WTC11 (cell line): ENCODE measurements around the gene CACNA1D. TPM values are rescaled to one million over a fixed set of nuclear protein-coding genes. Genes with fewer than 3 reads are reported as not detected.
A peak's percentile ranks its signal among the peaks of the same experiment; 100 is the strongest.

ENCODE experiments used
- ATAC-seq: fragments of 200-7000 bp; cut with Tn5 transposase; 2 replicates; pipeline ENCODE4 v1.10.0; 2021; ENCODE audit warnings: mild to moderate bottlenecking, moderate library complexity
- CTCF ChIA-PET: fragments of 300-600 bp; sonication (Branson Sonifier 250); formaldehyde crosslinking; loops from one replicate; lab custom pipeline; 2021; ENCODE audit warnings: antibody characterized with exemption; lab: Charles Lee
- POLR2A ChIA-PET: fragments of 350-600 bp; sonication (Branson Sonifier 250); formaldehyde crosslinking; loops from one replicate; lab custom pipeline; 2021; ENCODE audit warnings: antibody characterized with exemption; lab: Charles Lee
- DNase-seq: peaks from one replicate; pipeline ENCODE4 v3.0.0; 2021; ENCODE audit warnings: low spot score
- H3K27ac Mint-ChIP-seq: 2 replicates; pipeline ENCODE4 v1.8.0; 2021; ENCODE audit warnings: mixed read lengths
- H3K27me3 Mint-ChIP-seq: 2 replicates; pipeline ENCODE4 v1.8.0; 2021; ENCODE audit warnings: low read depth, mild to moderate bottlenecking, moderate library complexity, mixed read lengths
- H3K36me3 Mint-ChIP-seq: 2 replicates; pipeline ENCODE4 v1.8.0; 2021; ENCODE audit warnings: mixed read lengths
- H3K4me1 Mint-ChIP-seq: 2 replicates; pipeline ENCODE4 v1.8.0; 2022; ENCODE audit warnings: mixed read lengths
- H3K4me3 Mint-ChIP-seq: 2 replicates; pipeline ENCODE4 v1.8.0; 2021; ENCODE audit warnings: mild to moderate bottlenecking, moderate library complexity, mixed read lengths
- H3K9me3 Mint-ChIP-seq: 2 replicates; pipeline ENCODE4 v1.8.0; 2021; ENCODE audit warnings: mixed read lengths
- AR ChIP-seq: fragments of 250-450 bp; sonication (Bioruptor Pico); IDR thresholded peaks from 2 replicates; pipeline ENCODE4 v1.9.0; 2021; ENCODE audit warnings: mild to moderate bottlenecking
- ATF2 ChIP-seq: sonication (generic); formaldehyde crosslinking; IDR thresholded peaks from 2 replicates; pipeline ENCODE4 v1.8.1; 2022; ENCODE audit warnings: low read depth, missing genetic modification reagents, borderline replicate concordance
- ELF4 ChIP-seq: sonication (generic); formaldehyde crosslinking; IDR thresholded peaks from 2 replicates; pipeline ENCODE4 v1.8.1; 2022; ENCODE audit warnings: low read depth, mild to moderate bottlenecking, moderate library complexity, missing genetic modification reagents
- FOXJ3 ChIP-seq: sonication (generic); formaldehyde crosslinking; IDR thresholded peaks from 2 replicates; pipeline ENCODE4 v1.9.0; 2021; ENCODE audit warnings: missing genetic modification reagents, mild to moderate bottlenecking, borderline replicate concordance
- FOXP1 ChIP-seq: sonication (generic); formaldehyde crosslinking; IDR thresholded peaks from 2 replicates; pipeline ENCODE4 v1.8.0; 2022; ENCODE audit warnings: missing genetic modification reagents, mild to moderate bottlenecking, moderate library complexity, borderline replicate concordance
- GRHL2 ChIP-seq: fragments of 250-450 bp; sonication (Bioruptor Pico); IDR thresholded peaks from 2 replicates; pipeline ENCODE4 v1.8.0; 2022; ENCODE audit warnings: mild to moderate bottlenecking, moderate library complexity; ENCODE audit not compliant: insufficient replicate concordance, severe bottlenecking
- GTF2I ChIP-seq: fragments of 250-450 bp; sonication (Bioruptor Pico); conservative IDR thresholded peaks from 2 replicates; pipeline ENCODE4 v1.4.0; 2021; ENCODE audit warnings: mild to moderate bottlenecking
- HMGA2 ChIP-seq: fragments of 250-450 bp; sonication (Bioruptor Pico); IDR thresholded peaks from 2 replicates; pipeline ENCODE4 v1.4.0; 2021; ENCODE audit warnings: mild to moderate bottlenecking, moderate library complexity
- JUN ChIP-seq: sonication (generic); formaldehyde crosslinking; IDR thresholded peaks from 2 replicates; pipeline ENCODE4 v1.8.0; 2023; ENCODE audit warnings: mild to moderate bottlenecking, missing genetic modification reagents
- KAT7 ChIP-seq: sonication (generic); formaldehyde crosslinking; IDR thresholded peaks from 2 replicates; pipeline ENCODE4 v1.8.1; 2023; ENCODE audit warnings: missing genetic modification reagents, mild to moderate bottlenecking, borderline replicate concordance
- MXD4 ChIP-seq: fragments of 250-450 bp; sonication (Bioruptor Pico); IDR thresholded peaks from 2 replicates; pipeline ENCODE4 v1.8.0; 2021; ENCODE audit warnings: mild to moderate bottlenecking, moderate library complexity, borderline replicate concordance
- NFATC4 ChIP-seq: fragments of 250-450 bp; sonication (Bioruptor Pico); IDR thresholded peaks from 2 replicates; pipeline ENCODE4 v1.9.0; 2021; ENCODE audit warnings: mild to moderate bottlenecking
- NFYB ChIP-seq: sonication (generic); formaldehyde crosslinking; conservative IDR thresholded peaks from 2 replicates; pipeline ENCODE4 v1.8.0; 2022; ENCODE audit warnings: low read depth, missing genetic modification reagents
- OVOL2 ChIP-seq: fragments of 250-450 bp; sonication (Bioruptor Pico); IDR thresholded peaks from 2 replicates; pipeline ENCODE4 v1.9.0; 2021; ENCODE audit warnings: mild to moderate bottlenecking, borderline replicate concordance
- PRRX2 ChIP-seq: fragments of 250-450 bp; sonication (Bioruptor Pico); IDR thresholded peaks from 2 replicates; pipeline ENCODE4 v1.8.0; 2021; ENCODE audit warnings: mild to moderate bottlenecking
- RELA ChIP-seq: sonication (generic); formaldehyde crosslinking; IDR thresholded peaks from 2 replicates; pipeline ENCODE4 v1.8.1; 2022; ENCODE audit warnings: missing genetic modification reagents, mild to moderate bottlenecking, borderline replicate concordance
- RORB ChIP-seq: fragments of 250-450 bp; sonication (Bioruptor Pico); IDR thresholded peaks from 2 replicates; pipeline ENCODE4 v1.9.0; 2021; ENCODE audit warnings: mild to moderate bottlenecking
- TCF7 ChIP-seq: sonication (generic); formaldehyde crosslinking; IDR thresholded peaks from 2 replicates; pipeline ENCODE4 v1.8.0; 2022; ENCODE audit warnings: mild to moderate bottlenecking, low read depth, missing genetic modification reagents, moderate library complexity
- TEAD1 ChIP-seq: sonication (generic); formaldehyde crosslinking; IDR thresholded peaks from 2 replicates; pipeline ENCODE4 v1.8.0; 2022; ENCODE audit warnings: mild to moderate bottlenecking, missing genetic modification reagents
- USF1 ChIP-seq: sonication (generic); formaldehyde crosslinking; IDR thresholded peaks from 2 replicates; pipeline ENCODE4 v1.8.0; 2022; ENCODE audit warnings: mild to moderate bottlenecking, missing genetic modification reagents
- ZNF219 ChIP-seq: sonication (generic); formaldehyde crosslinking; IDR thresholded peaks from 2 replicates; pipeline ENCODE4 v1.8.0; 2023; ENCODE audit warnings: missing genetic modification reagents, mild to moderate bottlenecking, borderline replicate concordance
- ZNF416 ChIP-seq: fragments of 250-450 bp; sonication (Bioruptor Pico); IDR thresholded peaks from 2 replicates; pipeline ENCODE4 v1.9.0; 2021; ENCODE audit warnings: mild to moderate bottlenecking, inconsistent platforms
- ZNF425 ChIP-seq: fragments of 250-450 bp; sonication (Bioruptor Pico); conservative IDR thresholded peaks from 2 replicates; pipeline ENCODE4 v1.9.0; 2021; ENCODE audit warnings: mild to moderate bottlenecking
- ZNF512 ChIP-seq: sonication (generic); formaldehyde crosslinking; IDR thresholded peaks from 2 replicates; pipeline ENCODE4 v1.8.1; 2022; ENCODE audit warnings: missing genetic modification reagents, borderline replicate concordance
- ZSCAN18 ChIP-seq: fragments of 250-450 bp; sonication (Bioruptor Pico); IDR thresholded peaks from 2 replicates; pipeline ENCODE4 v2.1.2; 2022; ENCODE audit warnings: mild to moderate bottlenecking, moderate library complexity
- total RNA-seq: library from RNA; stranded (reverse); gene quantifications from 3 replicates; pipeline ENCODE4 v1.2.3, GENCODE V29; 2021

Gene CACNA1D
- total RNA-seq, 1 experiment from 2014 or later, result 2.3 TPM

GRCh38 chr3:53725387-53725995 lies 231.1 kb downstream of the CACNA1D start:
- Mint-ChIP-seq H3K27ac (no peak overlapping the region), H3K4me3 (no peak overlapping the region), H3K9me3 (no peaks in the 10 kb centered on the region), H3K4me1 (peaks cover 3% of the 10 kb centered on the region; the same call in 1 of the 2 replicates), H3K36me3 (no peaks in the 10 kb centered on the region), H3K27me3 (no peaks in the 10 kb centered on the region)
- DNase-seq (no peak), ATAC-seq (no peak)
- no peak for TF ChIP-seq KAT7 (CRISPR knock-in tag)
- TF ChIP-seq PRRX2, result no peak
- TF ChIP-seq AR, result no peak
- TF ChIP-seq ZNF416 (CRISPR knock-in tag), result no peak
- TF ChIP-seq NFYB (CRISPR knock-in tag), result no peak
- POLR2A ChIA-PET, result no interaction called here
- CTCF ChIA-PET, result interaction anchor here (0.7 to 1.7 kb wide), 4 partner anchors 17 to 962 kb away, joined by 3 to 4 read pairs (median 4); no protein-coding TSS in a partner anchor

DNA sequence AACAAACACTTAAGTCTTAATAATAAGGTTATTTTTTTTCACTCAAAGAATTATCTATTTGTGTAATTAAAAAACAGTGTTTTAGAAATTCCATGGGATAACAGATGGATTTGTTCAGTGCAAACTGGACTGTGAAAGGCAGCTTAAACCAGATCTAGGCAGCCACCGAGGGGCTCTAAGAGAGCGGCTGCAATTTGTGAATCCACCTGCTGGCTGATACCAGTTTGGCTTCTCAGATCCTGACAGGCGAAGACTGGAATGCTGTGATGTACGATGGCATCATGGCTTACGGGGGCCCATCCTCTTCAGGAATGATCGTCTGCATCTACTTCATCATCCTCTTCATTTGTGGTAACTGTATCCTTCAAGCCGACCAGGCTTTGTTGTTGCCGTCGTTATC lies 232.2 kb downstream of the CACNA1D start:
- no peaks in the 10 kb centered on the region for H3K27me3 Mint-ChIP-seq
- no peak for DNase-seq

More for the DNA sequence above, 232.2 kb downstream of the CACNA1D start:
- TF ChIP-seq NFATC4 (CRISPR knock-in tag), result no peak
- no peak for TF ChIP-seq MXD4 (CRISPR knock-in tag)
- TF ChIP-seq FOXP1 (CRISPR knock-in tag), result no peak
- no peak for TF ChIP-seq JUN
- TF ChIP-seq RORB, result no peak
- no peak for TF ChIP-seq HMGA2 (CRISPR knock-in tag)
- no peak for TF ChIP-seq ELF4
- TF ChIP-seq GRHL2 (CRISPR knock-in tag), result no peak
- TF ChIP-seq TCF7, result no peak
- no peak for TF ChIP-seq ZNF425 (CRISPR knock-in tag)
- no peak for TF ChIP-seq USF1 (CRISPR knock-in tag)
- no peak for TF ChIP-seq ZNF219 (CRISPR knock-in tag)
- no peak for TF ChIP-seq ATF2 (CRISPR knock-in tag)
- no peak for TF ChIP-seq ZSCAN18 (CRISPR knock-in tag)
- no peak for TF ChIP-seq FOXJ3 (CRISPR knock-in tag)
- no peak for TF ChIP-seq ZNF512
- TF ChIP-seq OVOL2 (CRISPR knock-in tag), result no peak
- TF ChIP-seq GTF2I (CRISPR knock-in tag), result no peak
- TF ChIP-seq TEAD1, result no peak
- no peak for TF ChIP-seq RELA (CRISPR knock-in tag)
- TF ChIP-seq, all 79 proteins: peak for 0
- H3K36me3 Mint-ChIP-seq, result no peaks in the 10 kb centered on the region
- ATAC-seq, result 0 out of 2 replicates have a peak, but pooled peaks have one; percentile 28
- CTCF ChIA-PET, result interaction anchor here (1.2 kb wide), 1 partner anchor 17 kb away, joined by 3 read pairs; no protein-coding TSS in a partner anchor
- H3K27ac Mint-ChIP-seq, result no peak overlapping the region
- no peak overlapping the region for H3K4me3 Mint-ChIP-seq
- H3K4me1 Mint-ChIP-seq, result no peaks in the 10 kb centered on the region
- H3K9me3 Mint-ChIP-seq, result no peaks in the 10 kb centered on the region
- POLR2A ChIA-PET, result no interaction called here
